ENCODE results near the gene TREML2.

Gene TREML2

DNA sequence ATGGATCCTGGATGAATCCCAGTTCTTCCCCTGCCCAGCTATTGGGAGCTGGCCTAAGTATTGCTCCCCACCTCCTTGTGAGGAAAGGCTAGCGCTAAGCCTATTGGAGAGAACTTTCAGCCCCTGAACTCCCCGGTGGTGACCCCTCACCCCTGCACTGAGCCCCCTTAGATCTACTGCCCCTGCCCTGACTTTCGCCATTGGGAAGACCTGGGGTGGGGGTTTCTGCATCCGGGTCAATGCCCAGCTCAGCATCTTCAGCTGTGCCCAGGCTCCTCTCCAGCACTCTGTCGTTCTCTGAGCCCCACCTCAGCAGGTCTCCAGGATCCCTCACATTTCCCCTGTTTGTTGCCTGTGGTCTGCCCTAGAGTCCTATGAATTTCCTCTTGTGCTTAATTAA is 36.2 kb upstream of the TREML2 start:
- Histone ChIP-seq H3K4me3 (ENCODE audit: low read depth, low read length) (no peak overlapping the region), H3K27ac (no peak overlapping the region), H3K36me3 (replicated peaks) (no peaks in the 10 kb centered on the region), H3K27me3 (replicated peaks) (peaks cover 20% of the 10 kb centered on the region)
- TF ChIP-seq, protein P1, sequence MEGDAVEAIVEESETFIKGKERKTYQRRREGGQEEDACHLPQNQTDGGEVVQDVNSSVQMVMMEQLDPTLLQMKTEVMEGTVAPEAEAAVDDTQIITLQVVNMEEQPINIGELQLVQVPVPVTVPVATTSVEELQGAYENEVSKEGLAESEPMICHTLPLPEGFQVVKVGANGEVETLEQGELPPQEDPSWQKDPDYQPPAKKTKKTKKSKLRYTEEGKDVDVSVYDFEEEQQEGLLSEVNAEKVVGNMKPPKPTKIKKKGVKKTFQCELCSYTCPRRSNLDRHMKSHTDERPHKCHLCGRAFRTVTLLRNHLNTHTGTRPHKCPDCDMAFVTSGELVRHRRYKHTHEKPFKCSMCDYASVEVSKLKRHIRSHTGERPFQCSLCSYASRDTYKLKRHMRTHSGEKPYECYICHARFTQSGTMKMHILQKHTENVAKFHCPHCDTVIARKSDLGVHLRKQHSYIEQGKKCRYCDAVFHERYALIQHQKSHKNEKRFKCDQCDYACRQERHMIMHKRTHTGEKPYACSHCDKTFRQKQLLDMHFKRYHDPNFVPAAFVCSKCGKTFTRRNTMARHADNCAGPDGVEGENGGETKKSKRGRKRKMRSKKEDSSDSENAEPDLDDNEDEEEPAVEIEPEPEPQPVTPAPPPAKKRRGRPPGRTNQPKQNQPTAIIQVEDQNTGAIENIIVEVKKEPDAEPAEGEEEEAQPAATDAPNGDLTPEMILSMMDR (IDR thresholded peaks at IDR 0.05; ENCODE audit: low read depth, low read length, missing control alignments), result no peak
- no peak for DNase-seq
- in situ Hi-C loops (cut with HindIII; ENCODE audit: low pct_ligation_motif_present, low sequenced_read_pairs), result no loop called here

DNA sequence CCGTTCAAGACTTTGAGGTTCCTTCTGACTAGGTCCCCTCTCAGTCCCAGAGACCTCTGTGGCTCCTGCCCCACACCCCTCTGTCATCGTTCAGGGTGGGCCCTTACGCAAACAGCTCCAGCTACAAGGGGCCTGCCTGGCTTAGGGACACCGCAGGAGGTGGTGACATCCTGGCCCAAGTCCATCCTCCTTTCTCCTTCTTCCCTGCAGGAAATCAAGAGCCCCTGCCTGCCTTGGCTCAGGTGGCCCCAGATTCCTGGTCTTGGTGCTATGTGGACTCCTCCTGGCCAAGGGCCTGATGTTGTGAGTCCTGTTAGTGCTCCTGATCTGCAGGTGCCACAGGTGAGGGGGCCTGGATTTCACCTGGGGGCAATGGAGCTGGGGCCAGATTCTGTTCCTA is 35.3 kb upstream of the TREML2 start:
- peaks cover 19% of the 10 kb centered on the region for H3K27me3 ChIP-seq (replicated peaks)

DNA sequence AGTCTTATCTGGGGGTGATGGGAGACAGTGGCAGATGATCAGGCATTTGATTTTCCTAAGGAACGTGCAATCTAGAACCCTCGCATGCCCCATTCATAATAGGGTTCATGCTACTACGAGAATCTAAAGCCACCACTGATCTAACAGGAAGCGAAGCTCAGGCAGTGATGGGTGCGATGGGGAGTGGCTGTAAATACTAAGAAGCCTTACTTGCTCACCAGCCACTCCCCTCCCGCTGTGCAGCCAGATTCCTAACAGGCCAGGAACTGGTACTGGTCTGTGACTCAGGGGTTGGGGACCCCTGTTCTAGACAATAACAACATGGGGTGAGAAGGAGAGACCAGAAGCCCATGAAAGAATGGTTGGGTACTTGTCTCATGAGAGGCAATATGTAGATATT is 31.7 kb upstream of the TREML2 start:
- Histone ChIP-seq H3K4me3 (ENCODE audit: low read depth, low read length) (no peak overlapping the region), H3K27ac (no peak overlapping the region), H3K36me3 (replicated peaks) (no peaks in the 10 kb centered on the region), H3K27me3 (replicated peaks) (no peaks in the 10 kb centered on the region)
- TF ChIP-seq, protein P1 (IDR thresholded peaks at IDR 0.05; ENCODE audit: low read depth, low read length, missing control alignments), result no peak
- DNase-seq, result no peak
- in situ Hi-C loops (cut with HindIII; ENCODE audit: low pct_ligation_motif_present, low sequenced_read_pairs), result no loop called here

More for the DNA sequence above, 35.3 kb upstream of the TREML2 start:
- in situ Hi-C loops (cut with HindIII; ENCODE audit: low pct_ligation_motif_present, low sequenced_read_pairs), result no loop called here
- no peak overlapping the region for H3K27ac ChIP-seq
- DNase-seq, result no peak
- no peaks in the 10 kb centered on the region for H3K36me3 ChIP-seq (replicated peaks)
- H3K4me3 ChIP-seq (ENCODE audit: low read depth, low read length), result no peak overlapping the region
- TF ChIP-seq, protein P1 (IDR thresholded peaks at IDR 0.05; ENCODE audit: low read depth, low read length, missing control alignments), result no peak

DNA sequence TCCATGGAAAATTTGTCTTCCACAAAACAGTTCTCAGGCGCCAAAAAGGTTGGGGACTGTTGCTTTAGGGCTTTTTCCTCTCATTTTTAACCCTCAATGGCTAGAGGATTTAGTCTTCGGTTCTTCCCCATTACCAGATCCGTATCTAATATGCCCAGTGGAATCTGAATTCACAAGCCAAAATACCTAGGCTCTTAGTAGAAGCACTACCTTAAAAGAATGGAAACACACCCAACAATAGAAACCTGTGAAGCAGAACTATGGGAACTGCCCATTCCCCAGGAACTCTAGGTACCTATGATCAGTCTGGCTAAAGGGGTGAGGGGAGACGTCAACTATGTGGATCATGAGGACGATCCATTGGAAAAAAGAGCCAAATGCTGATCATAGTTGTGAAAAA is 30.3 kb upstream of the TREML2 start:
- no peak for DNase-seq
- in situ Hi-C loops (cut with HindIII; ENCODE audit: low pct_ligation_motif_present, low sequenced_read_pairs), result no loop called here

DNA sequence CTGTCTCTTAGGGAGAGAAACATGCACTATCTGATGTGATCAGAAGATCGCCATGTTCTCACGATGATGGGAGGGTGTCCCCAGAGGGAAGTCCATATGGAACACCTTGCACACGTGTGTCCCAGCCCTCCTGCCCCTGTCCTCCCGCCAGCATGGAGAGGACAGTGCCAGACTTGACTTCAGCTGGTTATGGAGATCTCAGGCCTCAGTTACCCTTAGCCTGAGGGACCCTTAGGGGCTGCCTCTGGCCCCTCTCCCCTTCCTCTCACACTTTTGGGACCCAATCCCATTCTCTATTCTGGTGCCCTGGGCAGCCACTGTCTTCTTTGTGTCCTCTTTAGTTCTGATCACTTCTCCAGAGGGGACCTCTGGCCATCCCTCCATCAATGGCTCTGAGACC is 28.8 kb upstream of the TREML2 start:
- DNase-seq, result no peak
- Histone ChIP-seq H3K36me3 (replicated peaks) (no peaks in the 10 kb centered on the region), H3K27me3 (replicated peaks) (no peaks in the 10 kb centered on the region), H3K27ac (no peak overlapping the region), H3K4me3 (ENCODE audit: low read depth, low read length) (no peak overlapping the region)
- TF ChIP-seq, protein P1 (IDR thresholded peaks at IDR 0.05; ENCODE audit: low read depth, low read length, missing control alignments), result no peak
- in situ Hi-C loops (cut with HindIII; ENCODE audit: low pct_ligation_motif_present, low sequenced_read_pairs), result no loop called here

More for the DNA sequence above, 30.3 kb upstream of the TREML2 start:
- Histone ChIP-seq H3K36me3 (replicated peaks) (no peaks in the 10 kb centered on the region), H3K27me3 (replicated peaks) (no peaks in the 10 kb centered on the region), H3K27ac (no peak overlapping the region), H3K4me3 (ENCODE audit: low read depth, low read length) (no peak overlapping the region)
- TF ChIP-seq, protein P1 (IDR thresholded peaks at IDR 0.05; ENCODE audit: low read depth, low read length, missing control alignments), result no peak

DNA sequence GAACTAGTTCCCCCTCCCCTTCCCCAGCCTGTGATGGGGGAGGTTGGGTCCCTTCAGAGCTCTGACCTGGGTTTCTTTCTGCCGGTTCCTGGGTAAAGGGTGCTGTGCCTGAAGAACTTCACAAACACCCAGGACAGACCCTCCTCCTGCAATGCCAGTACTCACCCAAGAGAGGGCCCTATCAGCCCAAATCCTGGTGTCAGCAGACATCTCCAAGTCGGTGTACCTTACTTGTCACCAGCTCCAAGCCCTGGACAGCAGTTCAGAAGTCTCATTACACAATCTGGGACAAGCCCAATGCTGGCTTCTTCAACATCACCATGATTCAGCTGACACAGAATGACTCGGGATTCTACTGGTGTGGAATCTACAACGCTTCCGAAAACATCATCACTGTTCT is 27.7 kb upstream of the TREML2 start:
- Histone ChIP-seq H3K27ac (no peak overlapping the region), H3K36me3 (replicated peaks) (no peaks in the 10 kb centered on the region), H3K27me3 (replicated peaks) (no peaks in the 10 kb centered on the region), H3K4me3 (ENCODE audit: low read depth, low read length) (no peak overlapping the region)
- in situ Hi-C loops (cut with HindIII; ENCODE audit: low pct_ligation_motif_present, low sequenced_read_pairs), result no loop called here
- no peak for DNase-seq
- TF ChIP-seq, protein P1 (IDR thresholded peaks at IDR 0.05; ENCODE audit: low read depth, low read length, missing control alignments), result no peak

All from brain microvascular endothelial cell (primary cell).